HEK293T (cell line): ENCODE data around the gene VSX1.

Source experiments
- ARNT ChIP-seq: fragments of 450-650 bp; IDR thresholded peaks from 2 replicates; pipeline ENCODE4 v1.6.1; 2017; ENCODE audit warnings: mild to moderate bottlenecking
- BHLHE40 ChIP-seq: fragments of 450-650 bp; IDR thresholded peaks from 2 replicates; pipeline ENCODE4 v1.6.1; 2016; ENCODE audit warnings: mild to moderate bottlenecking, moderate library complexity, borderline replicate concordance
- CTBP1 ChIP-seq: fragments of 450-650 bp; IDR thresholded peaks from 2 replicates; pipeline ENCODE4 v1.6.1; 2016; ENCODE audit warnings: borderline replicate concordance
- FOXA1 ChIP-seq: fragments of 450-650 bp; IDR thresholded peaks from 2 replicates; pipeline ENCODE4 v1.6.1; 2016; ENCODE audit warnings: mild to moderate bottlenecking
- FOXK2 ChIP-seq: fragments of 450-650 bp; IDR thresholded peaks from 2 replicates; pipeline ENCODE4 v1.6.1; 2016; ENCODE audit warnings: mild to moderate bottlenecking
- FOXM1 ChIP-seq: fragments of 450-650 bp; IDR thresholded peaks from 2 replicates; pipeline ENCODE4 v1.6.1; 2017; ENCODE audit warnings: mild to moderate bottlenecking, borderline replicate concordance
- L3MBTL2 ChIP-seq: fragments of 450-650 bp; conservative IDR thresholded peaks from 2 replicates; pipeline ENCODE4 v1.6.1; 2016; ENCODE audit warnings: mild to moderate bottlenecking
- LEF1 ChIP-seq: fragments of 450-650 bp; IDR thresholded peaks from 2 replicates; pipeline ENCODE4 v1.6.1; 2017; ENCODE audit warnings: mild to moderate bottlenecking, borderline replicate concordance
- PKNOX1 ChIP-seq: fragments of 450-650 bp; IDR thresholded peaks from 2 replicates; pipeline ENCODE4 v1.6.1; 2016
- SP1 ChIP-seq: fragments of 450-650 bp; IDR thresholded peaks from 2 replicates; pipeline ENCODE4 v1.6.1; 2017
- SUZ12 ChIP-seq: fragments of 450-650 bp; IDR thresholded peaks from 2 replicates; pipeline ENCODE4 v1.6.1; 2016; ENCODE audit warnings: mild to moderate bottlenecking
- TARDBP ChIP-seq: fragments of 450-650 bp; IDR thresholded peaks from 2 replicates; pipeline ENCODE4 v1.6.1; 2016

GRCh38 chr20:25035921-25036320 is 46.0 kb downstream of the VSX1 start:
- no peak for TF ChIP-seq BHLHE40
- TF ChIP-seq LEF1 = no peak
- TF ChIP-seq FOXA1 = no peak
- no peak for TF ChIP-seq SP1
- no peak for TF ChIP-seq SUZ12
- TF ChIP-seq TARDBP = no peak
- TF ChIP-seq PKNOX1 = no peak
- TF ChIP-seq ARNT = no peak
- TF ChIP-seq L3MBTL2 = no peak
- TF ChIP-seq FOXK2 = no peak
- TF ChIP-seq CTBP1 = no peak
- TF ChIP-seq FOXM1 = no peak
